Measurements from ENCODE around the gene CLOCK. TPM values are rescaled to one million over a fixed set of nuclear protein-coding genes. Genes with fewer than 3 reads are reported as not detected.

CLOCK gene
- total and polyA plus RNA-seq, 2 of the 13 experiments (the other 11 are each of a cell fraction or from before 2014, with no cell fraction given) = 8.8 to 13.5 TPM

DNA sequence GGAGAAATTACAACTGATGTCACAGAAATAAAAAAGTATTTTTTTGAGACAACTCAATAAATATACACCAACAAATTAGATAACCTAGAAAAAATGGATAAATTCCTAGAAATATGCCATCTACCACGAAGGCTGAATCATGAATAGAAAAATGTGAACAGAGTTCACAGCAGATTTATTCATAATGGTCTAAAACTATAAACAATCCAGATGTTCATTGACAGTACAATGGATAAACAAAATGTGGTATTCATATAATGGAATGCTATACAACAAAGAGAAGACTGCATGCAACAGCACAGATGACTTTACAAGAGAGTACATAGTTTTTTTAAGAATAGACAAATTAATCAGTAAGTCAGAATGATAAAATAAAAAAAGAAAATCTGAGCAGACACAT lies 55.2 kb downstream of the CLOCK start (continued):
- TF ChIP-seq, protein P1, sequence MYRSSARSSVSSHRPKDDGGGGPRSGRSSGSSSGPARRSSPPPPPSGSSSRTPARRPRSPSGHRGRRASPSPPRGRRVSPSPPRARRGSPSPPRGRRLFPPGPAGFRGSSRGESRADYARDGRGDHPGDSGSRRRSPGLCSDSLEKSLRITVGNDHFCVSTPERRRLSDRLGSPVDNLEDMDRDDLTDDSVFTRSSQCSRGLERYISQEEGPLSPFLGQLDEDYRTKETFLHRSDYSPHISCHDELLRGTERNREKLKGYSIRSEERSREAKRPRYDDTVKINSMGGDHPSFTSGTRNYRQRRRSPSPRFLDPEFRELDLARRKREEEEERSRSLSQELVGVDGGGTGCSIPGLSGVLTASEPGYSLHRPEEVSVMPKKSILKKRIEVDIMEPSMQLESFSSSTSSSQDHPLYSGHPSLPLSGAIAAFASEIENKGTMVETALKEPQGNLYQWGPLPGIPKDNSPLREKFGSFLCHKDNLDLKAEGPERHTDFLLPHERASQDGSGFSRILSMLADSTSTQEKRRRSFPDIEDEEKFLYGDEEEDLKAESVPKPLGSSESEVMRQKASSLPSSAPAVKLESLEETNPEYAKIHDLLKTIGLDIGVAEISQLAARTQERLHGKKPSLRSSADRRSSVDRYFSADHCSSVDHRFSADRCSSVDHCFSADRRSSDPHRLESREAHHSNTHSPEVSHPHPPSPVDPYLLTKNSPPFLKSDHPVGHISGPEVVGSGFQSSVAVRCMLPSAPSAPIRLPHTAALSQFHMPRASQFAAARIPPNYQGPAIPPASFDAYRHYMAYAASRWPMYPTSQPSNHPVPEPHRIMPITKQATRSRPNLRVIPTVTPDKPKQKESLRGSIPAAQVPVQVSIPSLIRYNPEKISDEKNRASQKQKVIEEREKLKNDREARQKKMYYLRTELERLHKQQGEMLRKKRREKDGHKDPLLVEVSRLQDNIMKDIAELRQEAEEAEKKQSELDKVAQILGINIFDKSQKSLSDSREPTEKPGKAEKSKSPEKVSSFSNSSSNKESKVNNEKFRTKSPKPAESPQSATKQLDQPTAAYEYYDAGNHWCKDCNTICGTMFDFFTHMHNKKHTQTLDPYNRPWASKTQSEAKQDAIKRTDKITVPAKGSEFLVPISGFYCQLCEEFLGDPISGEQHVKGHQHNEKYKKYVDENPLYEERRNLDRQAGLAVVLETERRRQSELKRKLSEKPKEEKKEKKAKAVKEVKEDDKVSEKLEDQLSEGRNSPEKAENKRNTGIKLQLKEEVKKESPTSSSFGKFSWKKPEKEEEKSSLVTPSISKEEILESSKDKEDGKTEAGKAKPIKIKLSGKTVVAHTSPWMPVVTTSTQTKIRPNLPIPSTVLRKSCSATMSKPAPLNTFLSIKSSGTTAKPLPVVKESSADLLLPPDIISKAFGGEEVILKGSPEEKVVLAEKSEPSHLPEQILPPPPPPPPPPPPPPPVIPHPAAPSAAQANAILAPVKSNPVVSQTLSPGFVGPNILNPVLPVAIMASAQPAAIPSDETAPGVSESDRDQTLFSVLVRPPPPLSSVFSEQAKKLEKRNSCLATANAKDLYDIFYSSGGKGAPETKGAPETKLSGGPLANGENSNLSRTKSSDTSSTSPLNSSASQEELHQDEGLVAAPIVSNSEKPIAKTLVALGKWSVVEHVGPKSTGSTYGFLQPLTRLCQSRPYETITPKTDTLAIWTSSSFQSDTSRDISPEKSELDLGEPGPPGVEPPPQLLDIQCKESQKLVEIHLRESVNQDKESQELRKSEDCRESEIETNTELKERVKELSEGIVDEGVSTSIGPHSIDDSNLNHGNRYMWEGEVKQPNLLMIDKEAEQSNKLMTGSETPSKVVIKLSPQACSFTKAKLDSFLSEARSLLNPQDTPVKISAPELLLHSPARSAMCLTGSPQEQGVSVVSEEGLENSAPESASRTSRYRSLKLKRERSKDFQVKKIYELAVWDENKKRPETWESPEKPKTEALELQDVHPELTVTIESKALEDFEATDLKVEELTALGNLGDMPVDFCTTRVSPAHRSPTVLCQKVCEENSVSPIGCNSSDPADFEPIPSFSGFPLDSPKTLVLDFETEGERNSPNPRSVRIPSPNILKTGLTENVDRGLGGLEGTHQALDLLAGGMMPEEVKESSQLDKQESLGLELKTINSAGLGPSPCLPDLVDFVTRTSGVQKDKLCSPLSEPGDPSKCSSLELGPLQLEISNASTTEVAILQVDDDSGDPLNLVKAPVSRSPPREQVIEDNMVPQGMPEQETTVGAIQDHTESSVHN (CRISPR knock-in tag; IDR thresholded peaks at IDR 0.05) = no peak
- TF ChIP-seq, protein P2, sequence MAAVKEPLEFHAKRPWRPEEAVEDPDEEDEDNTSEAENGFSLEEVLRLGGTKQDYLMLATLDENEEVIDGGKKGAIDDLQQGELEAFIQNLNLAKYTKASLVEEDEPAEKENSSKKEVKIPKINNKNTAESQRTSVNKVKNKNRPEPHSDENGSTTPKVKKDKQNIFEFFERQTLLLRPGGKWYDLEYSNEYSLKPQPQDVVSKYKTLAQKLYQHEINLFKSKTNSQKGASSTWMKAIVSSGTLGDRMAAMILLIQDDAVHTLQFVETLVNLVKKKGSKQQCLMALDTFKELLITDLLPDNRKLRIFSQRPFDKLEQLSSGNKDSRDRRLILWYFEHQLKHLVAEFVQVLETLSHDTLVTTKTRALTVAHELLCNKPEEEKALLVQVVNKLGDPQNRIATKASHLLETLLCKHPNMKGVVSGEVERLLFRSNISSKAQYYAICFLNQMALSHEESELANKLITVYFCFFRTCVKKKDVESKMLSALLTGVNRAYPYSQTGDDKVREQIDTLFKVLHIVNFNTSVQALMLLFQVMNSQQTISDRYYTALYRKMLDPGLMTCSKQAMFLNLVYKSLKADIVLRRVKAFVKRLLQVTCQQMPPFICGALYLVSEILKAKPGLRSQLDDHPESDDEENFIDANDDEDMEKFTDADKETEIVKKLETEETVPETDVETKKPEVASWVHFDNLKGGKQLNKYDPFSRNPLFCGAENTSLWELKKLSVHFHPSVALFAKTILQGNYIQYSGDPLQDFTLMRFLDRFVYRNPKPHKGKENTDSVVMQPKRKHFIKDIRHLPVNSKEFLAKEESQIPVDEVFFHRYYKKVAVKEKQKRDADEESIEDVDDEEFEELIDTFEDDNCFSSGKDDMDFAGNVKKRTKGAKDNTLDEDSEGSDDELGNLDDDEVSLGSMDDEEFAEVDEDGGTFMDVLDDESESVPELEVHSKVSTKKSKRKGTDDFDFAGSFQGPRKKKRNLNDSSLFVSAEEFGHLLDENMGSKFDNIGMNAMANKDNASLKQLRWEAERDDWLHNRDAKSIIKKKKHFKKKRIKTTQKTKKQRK (IDR thresholded peaks at IDR 0.05; ENCODE audit: low read length) = no peak
- no peak for TF ChIP-seq ZNF282 (IDR thresholded peaks at IDR 0.05; ENCODE audit: partially characterized antibody)
- TF ChIP-seq RNF2 (conservative IDR thresholded peaks at IDR 0.05; ENCODE audit: low read depth) = no peak
- no peak for TF ChIP-seq NR2F6 (IDR thresholded peaks at IDR 0.05)
- TF ChIP-seq NR2F6 (CRISPR knock-in tag; IDR thresholded peaks at IDR 0.05) = no peak
- no peak for TF ChIP-seq ZFP36L1 (CRISPR knock-in tag; IDR thresholded peaks at IDR 0.05)
- TF ChIP-seq ZNF484 (CRISPR knock-in tag; IDR thresholded peaks at IDR 0.05; ENCODE audit: borderline replicate concordance, low read depth) = no peak
- TF ChIP-seq ZNF569 (CRISPR knock-in tag; IDR thresholded peaks at IDR 0.05; ENCODE audit: borderline replicate concordance) = no peak
